ENCODE data around the gene CRYBB1.

CRYBB1 gene

DNA sequence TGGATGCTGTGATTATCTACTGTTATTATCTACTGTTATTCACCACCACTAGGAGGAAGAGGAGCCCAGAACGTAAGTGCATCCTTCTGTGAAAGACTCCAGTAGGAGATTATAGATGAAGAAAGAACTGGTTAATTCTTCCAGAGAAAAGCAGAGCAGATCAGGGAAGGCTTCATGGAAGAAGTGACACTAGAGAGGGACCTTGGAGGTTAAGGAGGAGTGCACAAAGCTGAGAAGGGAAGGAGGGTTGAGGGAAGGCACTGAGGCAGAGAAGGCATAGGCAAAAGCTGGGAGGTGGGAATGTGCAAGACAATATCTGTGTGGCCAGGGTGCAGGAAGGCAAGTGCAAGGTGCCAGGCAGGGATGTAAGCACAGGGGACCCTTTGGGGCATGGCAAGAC is 13.5 kb downstream of the CRYBB1 start:
- H3K9ac ChIP-seq (ENCODE audit: low read length) = no peak overlapping the region
- H3K36me3 ChIP-seq (ENCODE audit: control insufficient read depth, insufficient read depth, low read length) = no peaks in the 10 kb centered on the region
- no peak overlapping the region for H3K4me3 ChIP-seq (ENCODE audit: low read depth, low read length)
- peaks cover 31% of the 10 kb centered on the region for H3K4me1 ChIP-seq (ENCODE audit: control insufficient read depth, insufficient read depth, low read length)
- no peaks in the 10 kb centered on the region for H3K9me3 ChIP-seq (ENCODE audit: control insufficient read depth, insufficient read depth, low read depth, low read length)
- no peak overlapping the region for H3K27ac ChIP-seq (ENCODE audit: low read depth, low read length)
- H3K27me3 ChIP-seq (ENCODE audit: control insufficient read depth, insufficient read depth, low read length) = no peaks in the 10 kb centered on the region

DNA sequence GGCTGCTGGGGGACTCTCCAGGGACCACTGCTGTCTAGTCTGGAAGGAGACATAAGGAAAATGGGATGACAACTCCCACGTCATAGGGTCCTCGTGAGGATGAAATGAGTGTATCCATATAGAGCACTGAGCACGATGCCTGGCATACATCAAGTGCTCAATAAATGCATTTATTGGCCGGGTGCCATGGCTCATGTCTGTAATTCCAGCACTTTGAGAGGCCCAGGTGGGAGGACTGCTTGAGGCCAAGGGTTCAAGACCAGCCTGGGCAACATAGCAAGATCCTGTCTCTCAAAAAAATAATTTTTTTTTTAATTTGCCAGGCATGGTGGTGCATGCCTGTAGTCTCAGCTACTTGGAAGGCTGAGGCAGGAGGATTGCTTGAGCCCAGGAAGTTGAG is 15.7 kb downstream of the CRYBB1 start:
- H3K4me3 ChIP-seq (ENCODE audit: low read depth, low read length) = no peak overlapping the region
- no peak overlapping the region for H3K9ac ChIP-seq (ENCODE audit: low read length)
- H3K9me3 ChIP-seq (ENCODE audit: control insufficient read depth, insufficient read depth, low read depth, low read length) = no peaks in the 10 kb centered on the region
- H3K36me3 ChIP-seq (ENCODE audit: control insufficient read depth, insufficient read depth, low read length) = no peaks in the 10 kb centered on the region
- peaks cover 12% of the 10 kb centered on the region; the same call in 1 of the 2 replicates for H3K4me1 ChIP-seq (ENCODE audit: control insufficient read depth, insufficient read depth, low read length)
- no peak overlapping the region for H3K27ac ChIP-seq (ENCODE audit: low read depth, low read length)
- H3K27me3 ChIP-seq (ENCODE audit: control insufficient read depth, insufficient read depth, low read length) = no peaks in the 10 kb centered on the region

DNA sequence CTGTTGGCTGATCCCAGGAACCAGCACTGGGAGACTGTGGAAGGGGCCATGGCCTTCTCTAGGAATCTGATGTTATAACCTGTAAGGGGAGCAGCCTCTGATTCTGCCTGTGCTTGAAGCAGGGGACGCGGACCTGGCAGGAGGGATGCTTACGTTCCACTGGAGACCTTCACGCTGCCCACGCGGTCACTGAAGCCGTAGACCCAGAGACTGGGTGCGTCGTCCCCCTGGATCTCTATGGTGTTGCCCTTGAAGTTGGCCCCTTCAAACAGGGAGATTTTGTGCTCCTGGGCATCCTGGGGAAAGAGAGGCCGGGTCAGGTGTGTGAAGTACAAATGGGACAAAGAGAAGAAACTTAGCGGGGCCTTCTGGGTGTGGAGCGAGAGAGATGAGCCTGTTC is 16.1 kb downstream of the CRYBB1 start:
- Histone ChIP-seq H3K4me3 (ENCODE audit: low read depth, low read length) (no peak overlapping the region), H3K4me1 (ENCODE audit: control insufficient read depth, insufficient read depth, low read length) (peaks cover 12% of the 10 kb centered on the region; the same call in 1 of the 2 replicates), H3K9me3 (ENCODE audit: control insufficient read depth, insufficient read depth, low read depth, low read length) (no peaks in the 10 kb centered on the region), H3K36me3 (ENCODE audit: control insufficient read depth, insufficient read depth, low read length) (no peaks in the 10 kb centered on the region), H3K27me3 (ENCODE audit: control insufficient read depth, insufficient read depth, low read length) (no peaks in the 10 kb centered on the region), H3K27ac (ENCODE audit: low read depth, low read length) (no peak overlapping the region), H3K9ac (ENCODE audit: low read length) (no peak overlapping the region)

DNA sequence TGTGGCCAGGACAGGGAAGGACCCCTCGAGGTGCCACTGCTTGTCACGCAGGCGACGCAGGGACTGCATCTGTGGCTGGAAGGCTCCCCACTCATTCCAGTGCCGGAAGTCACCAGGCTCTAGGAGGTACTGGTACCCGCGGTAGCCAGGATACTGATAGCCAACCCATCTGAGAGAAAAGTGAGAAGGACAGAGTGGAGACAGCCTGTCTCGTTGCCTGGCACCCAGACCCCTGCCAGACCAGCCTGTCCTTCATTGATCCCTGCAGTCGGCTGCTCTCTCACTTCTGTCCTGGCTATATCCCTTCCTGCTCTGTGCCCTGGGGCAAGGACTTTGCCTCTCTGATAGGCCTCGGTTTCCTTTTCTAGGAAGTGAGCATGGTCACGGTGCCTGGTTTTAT is 18.3 kb downstream of the CRYBB1 start:
- Histone ChIP-seq H3K27me3 (ENCODE audit: control insufficient read depth, insufficient read depth, low read length) (no peaks in the 10 kb centered on the region), H3K27ac (ENCODE audit: low read depth, low read length) (no peak overlapping the region)

DNA sequence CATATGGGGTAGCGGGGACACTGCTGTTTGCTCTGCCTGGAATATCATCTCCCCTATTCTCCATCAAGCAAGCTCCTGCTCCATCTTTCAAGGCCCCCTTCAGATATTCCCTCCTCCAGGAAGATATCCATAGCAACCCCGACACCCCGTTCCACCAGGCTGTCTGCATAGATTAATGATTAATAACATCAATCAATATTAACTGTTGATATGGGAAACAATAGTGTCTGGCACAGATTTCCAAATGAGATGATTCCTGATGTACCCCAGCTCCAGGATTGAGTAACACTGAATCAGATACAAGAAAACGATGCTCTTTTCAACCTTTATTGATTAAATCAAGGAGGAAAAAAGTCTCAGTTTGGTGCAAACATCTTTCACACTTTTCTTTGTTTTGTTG is 20.3 kb downstream of the CRYBB1 start:
- no peaks in the 10 kb centered on the region for H3K27me3 ChIP-seq (ENCODE audit: control insufficient read depth, insufficient read depth, low read length)
- no peaks in the 10 kb centered on the region for H3K36me3 ChIP-seq (ENCODE audit: control insufficient read depth, insufficient read depth, low read length)
- peaks cover 15% of the 10 kb centered on the region; the same call in 1 of the 2 replicates for H3K4me1 ChIP-seq (ENCODE audit: control insufficient read depth, insufficient read depth, low read length)
- no peaks in the 10 kb centered on the region for H3K9me3 ChIP-seq (ENCODE audit: control insufficient read depth, insufficient read depth, low read depth, low read length)
- no peak overlapping the region for H3K27ac ChIP-seq (ENCODE audit: low read depth, low read length)
- H3K9ac ChIP-seq (ENCODE audit: low read length) = no peak overlapping the region
- H3K4me3 ChIP-seq (ENCODE audit: low read depth, low read length) = no peak overlapping the region

More for the DNA sequence above, 18.3 kb downstream of the CRYBB1 start:
- Histone ChIP-seq H3K9me3 (ENCODE audit: control insufficient read depth, insufficient read depth, low read depth, low read length) (no peaks in the 10 kb centered on the region), H3K4me1 (ENCODE audit: control insufficient read depth, insufficient read depth, low read length) (peaks cover 12% of the 10 kb centered on the region; the same call in 1 of the 2 replicates), H3K36me3 (ENCODE audit: control insufficient read depth, insufficient read depth, low read length) (no peaks in the 10 kb centered on the region), H3K4me3 (ENCODE audit: low read depth, low read length) (no peak overlapping the region), H3K9ac (ENCODE audit: low read length) (no peak overlapping the region)

DNA sequence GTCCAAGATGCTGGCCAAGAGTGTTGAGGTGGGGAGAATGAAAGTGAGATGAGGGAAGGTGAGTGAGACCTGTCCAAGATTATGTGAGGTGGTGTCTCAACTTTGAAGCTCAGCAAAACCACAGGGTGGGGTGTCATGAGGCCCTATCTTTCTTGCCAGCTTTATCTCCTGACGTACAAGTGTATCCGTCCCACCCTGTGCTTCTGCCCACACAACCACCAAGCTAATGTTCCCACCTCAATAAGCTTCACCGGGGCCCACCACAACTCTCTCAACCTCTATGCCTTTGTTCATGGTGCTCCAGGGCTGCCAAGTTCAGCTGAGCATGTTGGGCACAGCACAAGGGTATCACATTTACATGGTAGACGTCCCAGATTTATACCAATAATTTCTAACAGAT is 20.8 kb downstream of the CRYBB1 start:
- Histone ChIP-seq H3K4me3 (ENCODE audit: low read depth, low read length) (no peak overlapping the region), H3K9ac (ENCODE audit: low read length) (no peak overlapping the region), H3K9me3 (ENCODE audit: control insufficient read depth, insufficient read depth, low read depth, low read length) (no peaks in the 10 kb centered on the region), H3K36me3 (ENCODE audit: control insufficient read depth, insufficient read depth, low read length) (no peaks in the 10 kb centered on the region), H3K4me1 (ENCODE audit: control insufficient read depth, insufficient read depth, low read length) (peaks cover 15% of the 10 kb centered on the region; the same call in 1 of the 2 replicates), H3K27me3 (ENCODE audit: control insufficient read depth, insufficient read depth, low read length) (no peaks in the 10 kb centered on the region), H3K27ac (ENCODE audit: low read depth, low read length) (no peak overlapping the region)

DNA sequence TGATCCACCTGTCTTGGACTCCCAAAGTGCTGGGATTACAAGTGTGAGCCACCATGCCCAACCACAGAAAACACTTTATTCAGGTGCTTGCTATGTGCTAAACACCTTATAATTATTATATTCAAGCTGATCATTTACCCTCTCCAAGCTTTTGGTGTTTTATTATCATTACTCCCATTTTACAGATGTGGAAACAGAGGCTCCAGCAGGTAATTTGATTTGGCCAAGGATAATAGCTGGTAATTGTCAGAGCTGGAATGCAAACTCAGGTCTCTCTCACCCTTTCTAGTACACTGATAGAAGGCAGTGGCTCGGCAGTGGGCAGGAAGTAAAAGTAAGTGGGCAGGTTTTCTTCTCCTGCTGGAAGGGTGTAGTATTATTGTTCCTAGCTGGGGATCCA is 24.1 kb downstream of the CRYBB1 start:
- no peak overlapping the region for H3K4me3 ChIP-seq (ENCODE audit: low read depth, low read length)
- H3K9me3 ChIP-seq (ENCODE audit: control insufficient read depth, insufficient read depth, low read depth, low read length) = no peaks in the 10 kb centered on the region
- 0 out of 2 replicates have a peak, but pooled peaks cover under 1% of the 10 kb centered on the region for H3K36me3 ChIP-seq (ENCODE audit: control insufficient read depth, insufficient read depth, low read length)
- no peak overlapping the region for H3K9ac ChIP-seq (ENCODE audit: low read length)
- peaks cover 12% of the 10 kb centered on the region for H3K4me1 ChIP-seq (ENCODE audit: control insufficient read depth, insufficient read depth, low read length)
- H3K27ac ChIP-seq (ENCODE audit: low read depth, low read length) = no peak overlapping the region
- no peaks in the 10 kb centered on the region for H3K27me3 ChIP-seq (ENCODE audit: control insufficient read depth, insufficient read depth, low read length)

DNA sequence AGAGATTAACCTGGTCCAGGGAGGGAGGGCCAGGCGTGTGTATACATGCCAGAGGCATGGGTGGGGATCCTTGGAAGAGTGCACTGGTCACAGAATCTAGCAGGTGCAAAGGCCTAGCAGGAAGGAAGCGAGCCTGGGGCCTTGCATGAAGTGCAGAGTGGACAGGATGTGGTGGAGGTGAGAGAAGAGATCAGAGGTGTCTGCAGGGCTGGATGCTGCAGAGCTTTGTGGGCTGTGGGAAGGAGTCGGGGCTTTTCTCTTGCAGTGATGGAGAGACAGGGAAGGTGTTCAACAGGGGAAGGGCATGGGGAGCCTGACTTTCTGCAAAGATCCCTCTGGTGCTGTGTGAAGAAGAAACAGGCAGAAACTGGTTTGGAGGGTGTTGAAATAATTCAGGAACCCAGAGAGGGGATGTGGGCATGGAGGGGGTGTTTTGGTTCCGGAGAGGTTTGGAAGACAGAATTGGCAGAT is 25.4 kb downstream of the CRYBB1 start:
- H3K9ac ChIP-seq (ENCODE audit: low read length) = no peak overlapping the region
- H3K4me3 ChIP-seq (ENCODE audit: low read depth, low read length) = no peak overlapping the region
- peaks cover 16% of the 10 kb centered on the region for H3K4me1 ChIP-seq (ENCODE audit: control insufficient read depth, insufficient read depth, low read length)
- H3K27ac ChIP-seq (ENCODE audit: low read depth, low read length) = no peak overlapping the region
- peaks cover 10% of the 10 kb centered on the region for H3K36me3 ChIP-seq (ENCODE audit: control insufficient read depth, insufficient read depth, low read length)
- H3K9me3 ChIP-seq (ENCODE audit: control insufficient read depth, insufficient read depth, low read depth, low read length) = peaks cover 3% of the 10 kb centered on the region; the same call in 1 of the 2 replicates
- no peaks in the 10 kb centered on the region for H3K27me3 ChIP-seq (ENCODE audit: control insufficient read depth, insufficient read depth, low read length)

DNA sequence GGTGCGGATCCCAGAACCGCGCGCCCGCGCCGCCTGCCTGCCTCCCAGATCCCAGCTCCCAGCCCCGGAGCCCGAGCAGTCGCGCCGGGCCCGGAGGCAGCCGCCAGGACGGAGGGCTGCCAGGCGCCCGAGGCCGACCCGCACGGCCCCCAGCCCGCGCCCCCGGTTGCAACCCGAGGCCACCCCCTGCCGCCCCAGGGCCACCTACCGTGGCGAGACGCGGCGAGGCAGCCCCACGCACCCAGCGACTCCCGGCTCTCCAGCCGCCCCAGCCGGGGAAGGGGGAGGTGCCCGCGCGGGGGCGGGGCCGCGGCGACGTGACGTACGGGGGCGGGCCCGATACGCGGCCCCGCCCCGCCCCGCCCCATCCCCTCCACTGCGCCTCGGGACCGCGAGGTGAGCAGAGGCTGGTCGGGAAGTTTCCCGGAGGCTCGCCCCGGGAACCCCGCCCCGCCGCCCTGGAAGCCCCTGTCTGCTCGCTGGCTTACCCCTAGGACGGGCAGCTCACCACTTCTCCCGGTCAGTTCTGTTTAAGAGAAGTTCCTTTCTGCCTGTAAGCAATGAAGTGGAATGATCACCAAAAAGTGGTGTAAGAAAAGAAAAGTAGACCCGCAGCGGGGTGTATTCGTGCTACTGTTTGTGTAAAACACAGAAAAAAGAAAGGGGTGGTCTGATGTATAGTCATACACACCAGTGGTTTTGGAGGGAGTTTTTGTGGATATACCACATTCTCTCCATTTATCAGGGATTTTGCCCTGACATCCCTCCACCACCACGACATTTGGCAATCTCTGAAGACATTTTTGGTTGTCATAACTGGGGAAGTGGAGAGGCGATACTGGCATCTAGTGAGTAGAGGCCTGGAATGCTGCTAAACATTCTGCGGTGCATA is 27.7 kb downstream of the CRYBB1 start, which contains the start of gene TPST2:
TSS of gene TPST2 (minus strand) at position 288 of the 892 bp plus-strand sequence. CDS start 48,502 bp downstream, outside the sequence.
- Histone ChIP-seq H3K9ac (ENCODE audit: low read length) (peak within 1 kb of the TSS; percentile 80), H3K27me3 (ENCODE audit: control insufficient read depth, insufficient read depth, low read length) (no peaks in the 10 kb centered on the region), H3K27ac (ENCODE audit: low read depth, low read length) (peak within 1 kb of the TSS; percentile 60; the same call in 1 of the 2 replicates), H3K4me3 (ENCODE audit: low read depth, low read length) (peak within 1 kb of the TSS; percentile 85), H3K4me1 (ENCODE audit: control insufficient read depth, insufficient read depth, low read length) (peaks cover 28% of the 10 kb centered on the region), H3K36me3 (ENCODE audit: control insufficient read depth, insufficient read depth, low read length) (peaks cover 16% of the 10 kb centered on the region), H3K9me3 (ENCODE audit: control insufficient read depth, insufficient read depth, low read depth, low read length) (peaks cover 3% of the 10 kb centered on the region; the same call in 1 of the 2 replicates)

DNA sequence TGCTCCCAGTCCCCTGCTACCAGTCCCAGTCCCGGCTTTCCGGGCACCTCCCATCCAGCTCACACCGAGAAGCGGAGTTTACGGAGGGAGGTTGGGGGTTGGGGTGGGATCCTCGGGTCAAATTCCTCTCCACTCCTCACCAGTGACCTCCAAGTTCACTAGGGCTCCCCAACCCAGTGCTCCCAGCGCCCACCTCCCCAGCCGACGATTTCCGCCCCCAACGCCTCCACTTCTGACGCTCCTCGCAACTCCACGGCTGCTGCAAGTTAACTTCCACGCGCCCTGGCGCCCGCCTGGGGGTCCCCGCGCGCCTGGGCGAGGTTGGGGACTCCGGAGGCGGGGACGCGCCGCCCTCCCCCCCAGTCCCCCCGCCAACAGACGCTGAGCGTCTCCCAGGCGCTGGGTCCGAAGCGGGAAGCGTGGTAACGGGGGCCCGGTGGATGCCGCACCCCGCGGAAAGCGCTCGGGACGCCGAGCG is 28.4 kb downstream of the CRYBB1 start:
- Histone ChIP-seq H3K27me3 (ENCODE audit: control insufficient read depth, insufficient read depth, low read length) (no peaks in the 10 kb centered on the region), H3K4me3 (ENCODE audit: low read depth, low read length) (peak overlapping the region; percentile 85), H3K27ac (ENCODE audit: low read depth, low read length) (peak overlapping the region; percentile 60; the same call in 1 of the 2 replicates), H3K4me1 (ENCODE audit: control insufficient read depth, insufficient read depth, low read length) (peaks cover 31% of the 10 kb centered on the region), H3K9ac (ENCODE audit: low read length) (peak overlapping the region; percentile 80), H3K9me3 (ENCODE audit: control insufficient read depth, insufficient read depth, low read depth, low read length) (peaks cover 3% of the 10 kb centered on the region; the same call in 1 of the 2 replicates), H3K36me3 (ENCODE audit: control insufficient read depth, insufficient read depth, low read length) (peaks cover 16% of the 10 kb centered on the region)
